GM19025 (cell line): ENCODE measurements around the gene COL18A1.

Experiments used
- ATAC-seq: cut with Tn5 transposase; IDR thresholded peaks from one replicate; pipeline ENCODE4 v1.9.1; 2021; ENCODE audit warnings: mild to moderate bottlenecking, low read depth, moderate library complexity; ENCODE audit not compliant: unreplicated experiment

The COL18A1 gene

DNA sequence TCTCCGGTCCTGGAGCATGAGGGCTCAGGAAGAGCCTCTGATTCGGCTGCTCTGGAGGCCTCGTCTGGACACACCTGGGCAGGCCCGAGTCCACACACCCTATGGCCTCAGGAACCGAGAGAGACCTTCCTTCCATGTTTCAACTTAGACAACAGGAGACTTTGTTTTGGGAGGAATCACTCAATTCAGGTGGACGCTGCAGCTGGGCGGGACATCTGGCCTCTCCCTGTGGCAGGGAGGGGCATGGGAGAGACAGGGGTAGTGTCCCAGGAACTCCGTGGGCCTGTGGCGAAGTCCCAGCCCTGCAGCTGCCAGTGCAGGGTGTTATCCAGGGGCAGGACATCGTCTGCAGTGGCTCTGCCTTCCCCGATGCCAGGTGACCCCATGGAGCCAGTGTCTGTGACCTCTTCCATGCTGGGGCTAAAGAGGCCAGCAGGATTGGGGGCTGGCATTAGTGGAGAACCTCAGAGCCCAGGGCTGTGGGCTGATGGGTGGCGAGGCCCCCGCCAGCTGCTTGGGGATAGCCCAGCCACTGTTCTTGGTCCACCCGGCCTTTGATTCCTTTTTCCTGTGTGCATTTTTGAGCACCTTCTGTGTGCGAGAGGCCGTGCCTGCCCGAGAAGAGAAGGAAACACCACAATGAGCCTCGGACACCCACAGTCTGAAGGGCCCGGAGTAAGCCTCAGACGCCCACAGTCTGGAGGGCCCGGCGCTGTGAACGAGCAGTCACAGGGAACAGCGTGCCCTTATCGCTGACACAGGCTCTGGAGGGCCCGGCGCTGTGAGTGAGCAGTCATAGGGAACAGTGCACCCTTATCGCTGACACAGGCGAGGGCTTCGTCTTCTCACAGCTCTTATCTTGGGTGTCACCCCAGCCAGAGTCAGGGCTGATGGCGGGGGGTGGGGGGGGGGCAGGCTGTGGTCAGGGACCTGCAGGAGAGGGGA is 6.2 kb downstream of the COL18A1 start:
- no peak for ATAC-seq

GRCh38 chr21:45411810-45412206 is 6.8 kb downstream of the COL18A1 start:
- no peak for ATAC-seq

DNA sequence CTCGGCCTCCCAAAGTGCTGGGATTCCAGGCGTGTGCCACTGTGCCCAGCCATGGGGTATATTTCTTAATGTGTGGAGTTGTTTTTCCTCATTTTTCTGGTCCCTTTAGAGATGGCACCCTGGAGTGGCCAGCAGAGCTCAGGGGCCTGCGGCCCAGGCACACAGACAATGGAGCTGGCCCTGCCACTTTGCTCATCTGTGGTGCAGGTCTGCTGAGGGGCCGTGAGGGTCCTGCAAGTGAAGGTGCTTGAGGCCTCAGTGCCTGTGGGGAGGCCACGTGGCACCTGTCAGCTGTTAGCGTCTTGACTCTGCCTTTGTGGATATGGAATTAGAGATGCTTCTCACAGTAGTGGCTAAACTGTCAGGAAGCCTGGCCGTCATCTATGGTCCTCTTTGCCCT is 7.5 kb downstream of the COL18A1 start:
- ATAC-seq, result no peak

- ATAC-seq, result no peak
Measured at GRCh38 chr21:45412909-45413611, 8.1 kb downstream of the COL18A1 start.

- no peak for ATAC-seq
Measured at GRCh38 chr21:45413922-45414321, 9.0 kb downstream of the COL18A1 start.

- no peak for ATAC-seq
Measured at GRCh38 chr21:45414396-45415187, 9.6 kb downstream of the COL18A1 start.

- no peak for ATAC-seq
Measured at GRCh38 chr21:45415188-45415942, 10.4 kb downstream of the COL18A1 start.

DNA sequence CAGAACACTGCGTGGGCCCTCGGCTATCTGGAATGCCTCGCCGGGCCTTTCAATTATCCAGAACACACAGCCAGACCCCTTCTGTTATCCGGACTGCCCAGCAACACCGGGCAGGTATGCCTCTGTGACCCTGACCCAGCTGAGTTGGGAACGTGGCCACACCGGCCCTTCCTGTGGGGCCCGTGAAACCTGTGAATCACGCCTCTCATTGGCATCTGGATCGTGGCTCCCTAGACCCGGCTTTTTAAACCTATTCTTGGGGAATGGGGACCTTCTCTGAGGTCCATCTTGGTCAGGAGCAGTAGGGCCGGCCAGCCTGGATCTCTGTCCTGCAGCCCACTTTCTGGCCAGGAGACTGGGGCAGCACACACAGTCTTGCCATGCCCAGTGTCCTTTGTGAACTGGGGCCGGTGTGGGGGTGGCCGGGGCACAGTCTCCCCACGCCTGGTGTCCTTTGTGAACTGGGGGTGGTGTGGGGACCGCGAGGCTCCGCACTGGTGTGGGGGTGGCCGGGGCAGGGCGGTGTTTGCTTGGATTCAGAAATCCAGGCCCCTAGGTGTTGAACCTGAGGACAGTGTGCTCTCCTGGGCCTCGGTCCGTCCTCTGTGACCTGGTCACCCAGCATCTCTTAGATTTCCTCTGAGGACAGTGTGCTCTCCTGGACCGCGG is 11.1 kb downstream of the COL18A1 start:
- no peak for ATAC-seq

DNA sequence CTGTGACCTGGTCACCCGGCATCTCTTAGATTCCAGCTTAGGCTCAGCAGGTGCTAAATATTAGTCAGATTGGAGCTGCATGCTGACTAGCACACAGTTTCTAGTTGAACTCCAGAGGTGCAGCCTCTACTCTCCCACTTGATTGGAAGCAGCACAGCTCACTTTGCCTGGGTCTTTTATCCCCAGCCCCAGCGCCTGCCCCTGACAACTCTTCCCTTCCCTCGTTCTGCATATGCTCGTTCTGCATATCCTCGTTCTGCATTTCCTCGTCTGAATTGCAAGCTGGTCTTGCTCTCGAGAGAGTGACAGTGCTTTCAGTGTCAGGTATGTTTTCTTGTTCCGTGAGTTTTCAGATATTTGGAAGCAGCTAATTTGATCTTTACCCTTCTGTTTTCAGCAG is 11.7 kb downstream of the COL18A1 start:
- no peak for ATAC-seq

- no peak for ATAC-seq
Measured at GRCh38 chr21:45417256-45417950, 12.4 kb downstream of the COL18A1 start.

DNA sequence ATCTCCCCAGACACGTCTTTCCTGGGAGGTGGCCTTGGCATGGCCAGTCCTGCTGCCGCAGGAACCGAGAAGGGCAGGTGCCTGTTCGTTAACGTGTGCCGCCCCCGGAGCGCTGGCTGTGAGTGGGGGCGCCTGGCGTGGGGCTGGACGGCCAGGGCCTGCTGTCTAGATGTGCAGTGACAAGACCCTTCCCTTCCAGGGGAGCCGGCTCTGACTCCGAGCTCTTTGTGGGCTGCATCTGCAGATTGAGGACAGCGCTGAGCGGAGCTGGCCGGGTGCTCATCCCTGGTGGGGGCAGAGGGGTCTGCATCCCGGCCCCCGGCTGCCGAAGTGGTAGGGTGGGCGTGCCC is 13.0 kb downstream of the COL18A1 start:
- no peak for ATAC-seq

DNA sequence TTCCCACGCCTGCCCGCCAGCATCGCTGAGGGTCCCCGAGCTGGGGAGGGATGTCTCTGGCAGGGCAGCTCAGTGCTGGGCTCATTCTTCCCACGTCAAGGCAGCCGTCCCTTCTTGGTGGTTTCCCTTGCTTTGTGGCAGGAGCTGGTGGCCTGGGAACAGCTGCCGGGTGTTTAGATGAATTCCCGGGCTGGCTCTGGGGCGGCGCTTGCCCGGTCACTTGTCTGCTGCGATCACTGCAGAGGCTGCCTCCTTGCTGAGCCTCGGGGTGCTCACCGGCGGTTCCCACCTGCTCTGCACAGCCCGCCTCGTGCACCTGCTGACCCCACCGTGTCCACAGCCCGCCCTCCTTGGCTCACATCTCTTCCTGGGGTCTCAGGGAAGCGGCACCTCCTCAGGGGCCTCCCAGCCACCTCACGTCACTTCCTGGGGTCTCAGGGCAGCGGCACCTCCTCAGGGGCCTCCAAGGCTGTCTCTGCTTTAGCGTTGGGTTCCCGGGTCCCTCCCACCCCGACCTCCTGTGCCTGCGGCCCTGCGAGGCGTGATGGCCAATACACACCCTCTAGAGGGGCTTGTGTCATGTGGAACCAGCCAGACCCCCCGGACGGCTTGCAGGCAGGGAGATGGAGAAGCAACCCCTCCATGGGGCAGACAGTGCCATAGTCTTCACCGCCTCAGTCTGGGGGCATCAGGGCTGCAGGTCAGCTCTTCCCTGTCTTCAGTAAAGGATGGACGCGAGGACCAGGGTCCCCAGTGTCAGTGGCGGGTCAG is 13.5 kb downstream of the COL18A1 start:
- ATAC-seq, result no peak

GRCh38 chr21:45419162-45419561 is 14.2 kb downstream of the COL18A1 start:
- ATAC-seq, result no peak

DNA sequence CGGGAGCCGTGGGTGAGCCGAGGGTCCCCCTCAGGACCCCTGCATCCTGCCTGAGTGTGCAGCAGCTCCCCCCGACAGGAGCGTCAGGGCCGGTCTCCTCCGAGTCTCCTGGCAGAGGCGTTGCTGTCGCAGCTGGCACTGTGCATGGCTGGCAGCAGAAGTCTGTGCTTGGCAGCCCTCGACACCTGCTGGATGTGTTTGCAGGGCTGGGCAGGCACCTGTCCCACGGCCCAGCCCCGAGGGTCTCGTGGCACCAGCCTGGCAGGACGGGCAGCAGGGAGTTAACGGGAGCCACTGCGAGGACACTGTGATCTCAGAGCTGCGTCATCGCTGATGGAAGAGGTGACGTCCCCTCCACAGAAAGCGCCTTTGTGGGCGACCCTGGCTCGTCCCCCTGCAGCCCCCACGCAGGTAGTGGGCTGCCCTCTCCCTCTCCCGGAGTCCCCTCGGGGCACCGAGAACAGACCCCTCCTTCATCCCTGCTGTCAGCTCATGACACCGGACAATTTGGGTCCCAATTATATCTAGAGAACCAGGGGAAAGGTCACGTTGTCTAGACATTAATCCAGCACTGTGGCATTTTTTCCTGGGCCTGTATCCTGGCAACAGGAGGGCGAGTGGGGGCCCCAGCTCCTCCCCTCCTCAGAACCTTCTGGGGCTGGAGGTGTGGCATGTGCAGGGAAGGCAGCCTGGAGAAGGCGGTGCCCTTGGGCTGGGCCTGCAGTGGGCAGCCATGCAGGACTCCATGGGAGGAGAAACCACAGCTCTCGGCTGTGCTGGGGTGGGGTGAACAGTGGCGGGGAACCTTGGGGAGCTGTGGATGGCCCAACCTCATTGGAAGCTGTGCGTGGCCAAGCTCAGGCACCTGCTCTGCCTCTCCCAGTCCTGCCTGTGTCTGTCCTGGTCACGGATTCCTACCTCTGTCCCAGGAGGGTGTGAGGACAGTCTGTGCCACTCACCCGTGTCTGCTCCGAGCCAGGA is 15.4 kb downstream of the COL18A1 start:
- no peak for ATAC-seq

GRCh38 chr21:45421071-45421845 is 16.3 kb downstream of the COL18A1 start:
- ATAC-seq, result no peak
